K562 (cell line): ENCODE data around the gene ACOX2.

Experiments used
- POLR2A ChIP-seq: fragments of 450-650 bp; conservative IDR thresholded peaks from 2 replicates; pipeline ENCODE4 v1.6.1; 2016
- ZNF197 ChIP-seq: fragments of 200-800 bp; sonication (Bioruptor generic); IDR thresholded peaks from 2 replicates; pipeline ENCODE4 v1.6.1; 2016; ENCODE audit warnings: low read depth, missing genetic modification characterization, missing compliant biosample characterization

DNA sequence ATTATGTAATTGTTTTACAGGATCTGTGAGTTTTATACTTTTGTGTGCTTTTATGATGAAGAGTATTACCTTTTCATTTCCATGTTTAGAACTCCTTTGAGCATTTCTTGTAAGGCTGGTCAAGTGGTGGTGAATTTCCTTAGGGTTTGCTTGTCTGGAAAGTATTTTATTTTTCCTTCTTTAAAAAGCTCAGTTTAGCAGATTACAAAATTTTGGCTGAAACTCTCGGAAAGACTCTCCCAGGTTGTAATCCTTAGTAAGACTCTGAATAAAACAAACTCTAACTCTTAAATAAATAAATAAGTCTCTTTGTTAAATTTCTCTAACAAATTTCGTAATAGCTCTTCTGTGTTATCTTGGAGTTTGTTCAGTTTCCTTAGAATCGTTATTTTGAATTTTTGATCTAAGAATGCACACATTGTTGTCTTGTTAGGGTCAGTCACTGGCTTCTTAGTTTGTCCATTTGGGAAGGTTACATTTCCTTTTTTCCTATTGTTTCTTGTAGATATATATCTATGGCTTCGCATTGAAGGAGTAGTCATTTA lies 14.7 kb upstream of the ACOX2 start:
- no peak for TF ChIP-seq POLR2A
- TF ChIP-seq ZNF197 (CRISPR knock-in tag) = no peak
